Measurements from ENCODE around the gene MAN2C1. TPM values are rescaled to one million over a fixed set of nuclear protein-coding genes. Genes with fewer than 3 reads are reported as not detected.

MAN2C1 gene
- 100 to 1,000 TPM in 1 of 6 experiments, 10 to 100 TPM in 5; 45.4 to 120 (median 79.1) TPM for total RNA-seq
- long read RNA-seq, partial matches to known transcripts: 2 of 8 reads
- long read RNA-seq, other reads (novel, unspliced or antisense): 4 of 8 reads

DNA sequence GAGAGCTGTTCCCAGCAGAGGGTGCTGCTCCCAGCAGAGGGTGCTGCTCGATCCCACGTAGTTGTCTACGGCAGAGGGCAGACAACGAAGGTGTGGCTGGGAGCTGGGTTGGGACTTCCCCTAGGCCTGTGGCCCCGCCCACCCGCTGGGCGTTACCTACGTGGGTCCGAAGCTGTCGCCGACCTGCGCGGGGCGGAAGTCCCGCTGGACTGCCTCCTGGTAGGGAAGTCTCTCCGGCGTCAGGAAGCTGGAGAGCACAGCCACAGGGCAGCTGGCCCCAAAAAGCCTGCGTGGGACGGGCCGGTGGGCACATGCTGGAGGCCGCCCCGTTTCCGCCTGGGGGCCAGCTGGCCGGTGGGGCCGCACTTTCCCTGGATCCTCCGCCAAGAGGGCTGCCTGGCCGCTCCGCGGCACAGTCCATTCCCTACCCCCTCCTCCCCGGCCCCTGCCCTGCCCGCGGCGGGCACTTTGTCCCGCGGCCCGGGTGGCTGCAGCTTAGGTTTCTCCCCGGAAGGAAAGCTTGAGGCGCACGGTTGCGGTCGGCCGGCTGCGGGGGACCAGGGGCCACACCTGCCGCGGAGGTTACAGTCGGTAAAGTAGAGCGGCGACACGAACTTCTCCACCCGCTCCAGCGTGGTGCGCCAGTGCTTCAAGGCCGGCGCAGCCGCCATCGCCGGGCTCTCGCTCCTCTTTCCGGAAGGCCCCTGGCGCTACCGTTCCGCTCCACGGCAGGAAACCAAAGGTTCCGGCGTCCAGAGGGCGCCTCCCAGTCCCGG, at the start of gene MAN2C1:
Gene MAN2C1, minus strand, starts transcription at position 695 of the 776 bp plus-strand sequence. Its CDS starts 24 bp downstream, at position 671.
- Histone ChIP-seq H3K36me3 (peaks cover 0 to 56% (median 16%) of the 10 kb centered on the region in 4 donors), H3K27me3 (no peaks in the 10 kb centered on the region), H3K4me1 (peaks cover 0 to 31% (median 7%) of the 10 kb centered on the region in 4 donors), H3K4me3 (peak within 1 kb of the TSS; percentile 96 to 100 (median 99)), H3K9me3 (no peaks in the 10 kb centered on the region), H3K27ac (peak within 1 kb of the TSS; percentile 90 to 99 (median 98))
- TF ChIP-seq, protein P1, sequence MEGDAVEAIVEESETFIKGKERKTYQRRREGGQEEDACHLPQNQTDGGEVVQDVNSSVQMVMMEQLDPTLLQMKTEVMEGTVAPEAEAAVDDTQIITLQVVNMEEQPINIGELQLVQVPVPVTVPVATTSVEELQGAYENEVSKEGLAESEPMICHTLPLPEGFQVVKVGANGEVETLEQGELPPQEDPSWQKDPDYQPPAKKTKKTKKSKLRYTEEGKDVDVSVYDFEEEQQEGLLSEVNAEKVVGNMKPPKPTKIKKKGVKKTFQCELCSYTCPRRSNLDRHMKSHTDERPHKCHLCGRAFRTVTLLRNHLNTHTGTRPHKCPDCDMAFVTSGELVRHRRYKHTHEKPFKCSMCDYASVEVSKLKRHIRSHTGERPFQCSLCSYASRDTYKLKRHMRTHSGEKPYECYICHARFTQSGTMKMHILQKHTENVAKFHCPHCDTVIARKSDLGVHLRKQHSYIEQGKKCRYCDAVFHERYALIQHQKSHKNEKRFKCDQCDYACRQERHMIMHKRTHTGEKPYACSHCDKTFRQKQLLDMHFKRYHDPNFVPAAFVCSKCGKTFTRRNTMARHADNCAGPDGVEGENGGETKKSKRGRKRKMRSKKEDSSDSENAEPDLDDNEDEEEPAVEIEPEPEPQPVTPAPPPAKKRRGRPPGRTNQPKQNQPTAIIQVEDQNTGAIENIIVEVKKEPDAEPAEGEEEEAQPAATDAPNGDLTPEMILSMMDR (IDR thresholded peaks at IDR 0.05): peak; percentile 69 to 93 (median 86)
- TF ChIP-seq POLR2A (IDR thresholded peaks at IDR 0.05): peak; percentile 97
- WGBS (ENCODE audit: insufficient coverage, low coverage, low lambda C conversion rate, missing lambda C conversion rate): 0% methylated on average over 6 of the region's 67 CpGs
- peak; percentile 99 for DNase-seq
- intact Hi-C loops (cut with DNase I): no loop called here
- peak; percentile 90 to 97 (median 94) for ATAC-seq

DNA sequence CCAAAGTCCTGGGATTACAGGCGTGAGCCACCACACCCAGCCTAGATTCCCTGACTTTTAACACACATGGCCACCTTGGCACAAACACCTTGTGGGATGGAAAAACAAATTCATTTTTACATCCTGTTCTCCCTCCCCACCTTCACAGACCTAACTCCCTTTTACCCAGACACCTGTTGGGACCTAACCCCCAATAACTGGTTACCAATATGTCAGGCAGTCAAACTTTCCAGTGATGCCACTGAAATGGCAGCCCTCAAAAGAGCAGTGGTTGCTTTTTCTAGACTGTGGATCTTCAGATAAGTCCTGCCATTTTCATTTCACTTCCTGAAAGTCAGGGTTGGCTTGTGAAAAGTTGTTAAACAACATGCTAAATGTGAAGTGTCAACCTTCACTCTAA, 48.2 kb upstream of the MAN2C1 start:
- Histone ChIP-seq H3K9me3 (no peaks in the 10 kb centered on the region), H3K27ac (no peak overlapping the region), H3K4me3 (no peak overlapping the region), H3K36me3 (peaks cover 0 to 26% (median 12%) of the 10 kb centered on the region in 4 donors), H3K27me3 (no peaks in the 10 kb centered on the region), H3K4me1 (no peaks in the 10 kb centered on the region)
- WGBS (ENCODE audit: insufficient coverage, low coverage, low lambda C conversion rate, missing lambda C conversion rate): no CpG with 5 or more reads among the region's 1 CpG
- DNase-seq (no peak), ATAC-seq (no peak)
- TF ChIP-seq, protein P1 (IDR thresholded peaks at IDR 0.05): no peak
- no peak for TF ChIP-seq POLR2A (IDR thresholded peaks at IDR 0.05)
- intact Hi-C loops (cut with DNase I): no loop called here

DNA sequence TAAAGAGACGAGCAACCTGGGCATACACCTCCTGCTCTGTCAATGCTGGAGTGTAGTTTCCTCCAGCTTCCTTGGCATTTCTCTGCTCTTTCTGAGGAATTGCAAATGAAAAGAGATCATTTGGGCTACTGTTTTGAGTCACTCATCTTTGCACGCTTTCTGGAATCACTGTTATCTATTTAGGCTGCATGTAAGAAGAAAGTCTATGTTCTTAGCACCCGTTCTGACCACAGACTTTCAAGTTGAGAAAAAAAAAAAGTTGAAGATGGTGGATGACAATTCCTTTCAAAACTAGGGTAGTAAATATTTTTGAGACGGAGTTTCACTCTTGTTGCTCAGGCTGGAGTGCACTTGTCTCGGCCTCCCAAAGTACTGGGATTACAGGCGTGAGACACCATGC, 41.8 kb upstream of the MAN2C1 start:
- Histone ChIP-seq H3K27me3 (no peaks in the 10 kb centered on the region), H3K4me3 (no peak overlapping the region), H3K36me3 (peaks cover 3 to 82% (median 25%) of the 10 kb centered on the region in 4 donors), H3K27ac (no peak overlapping the region), H3K4me1 (no peaks in the 10 kb centered on the region), H3K9me3 (no peaks in the 10 kb centered on the region)
- TF ChIP-seq, protein P1 (IDR thresholded peaks at IDR 0.05): no peak
- no peak for TF ChIP-seq POLR2A (IDR thresholded peaks at IDR 0.05)
- DNase-seq (no peak), ATAC-seq (no peak)
- 87% methylated on average over 6 of the region's 6 CpGs for WGBS (ENCODE audit: insufficient coverage, low coverage, low lambda C conversion rate, missing lambda C conversion rate)
- intact Hi-C loops (cut with DNase I): no loop called here

DNA sequence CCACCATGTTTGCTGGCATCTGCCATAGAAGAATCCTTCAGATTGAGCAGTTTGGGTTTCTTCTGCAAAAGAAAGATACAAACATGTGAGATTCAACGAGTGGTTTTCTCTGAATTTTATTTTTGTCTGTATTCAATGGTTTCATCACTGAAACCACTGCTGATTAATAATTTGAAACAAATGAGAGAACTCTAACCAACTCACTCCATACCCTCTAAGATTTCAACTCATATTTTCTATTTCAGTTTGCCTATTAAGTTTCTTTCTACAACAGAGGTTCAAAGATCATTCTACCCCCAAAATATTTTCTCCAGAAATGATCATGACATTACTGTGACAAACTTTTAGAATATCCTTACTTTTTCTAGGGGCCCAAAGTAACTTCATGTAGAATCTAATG, 38.7 kb upstream of the MAN2C1 start:
- H3K9me3 ChIP-seq: no peaks in the 10 kb centered on the region
- TF ChIP-seq, protein P1 (IDR thresholded peaks at IDR 0.05): no peak
- no peak for ATAC-seq
- H3K4me3 ChIP-seq: no peak overlapping the region
- intact Hi-C loops (cut with DNase I): no loop called here
- H3K4me1 ChIP-seq: no peaks in the 10 kb centered on the region
- no peak overlapping the region for H3K27ac ChIP-seq
- 93% methylated on average over 1 of the region's 1 CpG for WGBS (ENCODE audit: insufficient coverage, low coverage, low lambda C conversion rate, missing lambda C conversion rate)
- H3K36me3 ChIP-seq: peaks cover 3 to 97% (median 23%) of the 10 kb centered on the region in 4 donors
- no peak for DNase-seq
- H3K27me3 ChIP-seq: no peaks in the 10 kb centered on the region
